HCT116 (cell line): ENCODE data around the gene KCNJ16. TPM values are rescaled to one million over a fixed set of nuclear protein-coding genes. Genes with fewer than 3 reads are reported as not detected.

Experiments
- ATAC-seq: fragments of 200-7000 bp; cut with Tn5 transposase; 2 replicates; pipeline ENCODE4 v1.9.1; 2020; ENCODE audit warnings: mild to moderate bottlenecking, moderate library complexity
- BruUV-seq: library from RNA; stranded (reverse); fragments of 400-500 nt; replicated peaks from 2 replicates; lab custom pipeline; 2021; lab: Mats Ljungman, UMichigan
- CTCF ChIA-PET: fragments of 300-600 bp; sonication (Branson Sonifier 250); formaldehyde crosslinking; loops from one replicate; lab custom pipeline; 2021; ENCODE audit warnings: antibody characterized with exemption; lab: Charles Lee
- POLR2A ChIA-PET: fragments of 300-600, 350-600 bp; sonication (Branson Sonifier 250); formaldehyde crosslinking; loops from one replicate; lab custom pipeline; 2021; ENCODE audit warnings: antibody characterized with exemption; lab: Charles Lee
- RAD21 ChIA-PET, 2 experiments: fragments of 300-600 bp; sonication (Branson Sonifier 250); formaldehyde crosslinking; loops; one replicate each; lab custom pipeline; 2023; ENCODE audit warnings: low total read pairs in 2 of 2; ENCODE audit not compliant: uncharacterized antibody in 2 of 2, unreplicated experiment in 2 of 2, low non-redundant PET in 1 of 2; lab: Charles Lee
- DNase-seq: peaks from one replicate; pipeline ENCODE4 v3.0.0-alpha.2; 2010; ENCODE audit warnings: low read depth, low spot score
- H2AFZ ChIP-seq: fragments of 200-600 bp; shearing (Covaris generic), sonication (generic); 2 replicates; pipeline ENCODE4 v1.6.1; 2017; ENCODE audit warnings: low read depth, mixed run types, mixed read lengths, antibody characterized with exemption, low read length; ENCODE audit not compliant: poor library complexity, severe bottlenecking
- H3K27ac ChIP-seq: 2 replicates; pipeline ENCODE4 v1.5.1; 2012; ENCODE audit warnings: low read depth, low read length
- H3K27me3 ChIP-seq: fragments of 200-600 bp; sonication (generic); 2 replicates; pipeline ENCODE4 v1.6.1; 2016; ENCODE audit warnings: mixed run types, low read length, mixed read lengths; ENCODE audit not compliant: insufficient read depth
- H3K36me3 ChIP-seq, 2 experiments: fragments of 200-500 bp in 1 of 2; fragments of 200-600 bp in 1 of 2; sonication (Bioruptor generic) in 1 of 2; sonication (generic) in 1 of 2; 2 replicates each; pipeline versions ENCODE4 v1.5.1 to v1.6.1; 2014 to 2016; ENCODE audit warnings: low read length in 2 of 2, inconsistent platforms in 1 of 2, mixed read lengths in 1 of 2, mixed run types in 1 of 2; ENCODE audit not compliant: insufficient read depth in 2 of 2, control insufficient read depth in 1 of 2
- H3K4me1 ChIP-seq, 2 experiments: fragments of 200-600 bp in 1 of 2; sonication (generic) in 1 of 2; 2 replicates each; pipeline versions ENCODE4 v1.5.1 to v1.6.1; 2012 to 2017; ENCODE audit warnings: low read length in 2 of 2, inconsistent platforms in 1 of 2, mild to moderate bottlenecking in 1 of 2, mixed read lengths in 1 of 2, mixed run types in 1 of 2, moderate library complexity in 1 of 2; ENCODE audit not compliant: insufficient read depth in 2 of 2, control insufficient read depth in 1 of 2
- H3K4me2 ChIP-seq: fragments of 200-600 bp; sonication (generic); 2 replicates; pipeline ENCODE4 v1.6.1; 2017; ENCODE audit warnings: mixed run types, low read length, mixed read lengths
- H3K4me3 ChIP-seq, 2 experiments: fragments of 200-600 bp in 1 of 2; sonication (generic) in 1 of 2; replicated peaks in 1 of 2; 2 replicates each; pipeline ENCODE4 v1.5.1; 2011 to 2016; ENCODE audit warnings: low read length in 2 of 2, control low read depth in 1 of 2, low read depth in 1 of 2, mild to moderate bottlenecking in 1 of 2, mixed read lengths in 1 of 2, mixed run types in 1 of 2
- H3K79me2 ChIP-seq: fragments of 200-600 bp; sonication (generic); 2 replicates; pipeline ENCODE4 v1.6.1; 2017; ENCODE audit warnings: mild to moderate bottlenecking, mixed run types, low read length, moderate library complexity, mixed read lengths; ENCODE audit not compliant: insufficient read depth
- H3K9ac ChIP-seq: fragments of 200-600 bp; sonication (generic); 2 replicates; pipeline ENCODE4 v1.6.1; 2016; ENCODE audit warnings: low read length, mixed read lengths
- H3K9me2 ChIP-seq: fragments of 200-600 bp; sonication (generic), shearing (Covaris generic); 2 replicates; pipeline ENCODE4 v1.6.1; 2017; ENCODE audit warnings: mixed run types, mild to moderate bottlenecking, moderate library complexity; ENCODE audit not compliant: insufficient read depth
- H3K9me3 ChIP-seq, 2 experiments: fragments of 200-500 bp in 1 of 2; fragments of 200-600 bp in 1 of 2; sonication (Bioruptor generic) in 1 of 2; sonication (generic) in 1 of 2; 2 replicates each; pipeline ENCODE4 v1.6.1; 2014 to 2017; ENCODE audit warnings: low read length in 2 of 2, mixed read lengths in 2 of 2, inconsistent platforms in 1 of 2, low read depth in 1 of 2, mild to moderate bottlenecking in 1 of 2, mixed run types in 1 of 2, moderate library complexity in 1 of 2; ENCODE audit not compliant: control insufficient read depth in 1 of 2, insufficient read depth in 1 of 2
- H4K20me1 ChIP-seq: fragments of 200-600 bp; sonication (generic), shearing (Covaris generic); 2 replicates; pipeline ENCODE4 v1.6.1; 2017; ENCODE audit warnings: mixed run types, mild to moderate bottlenecking, moderate library complexity; ENCODE audit not compliant: insufficient read depth
- ATF3 ChIP-seq: IDR thresholded peaks from 2 replicates; pipeline ENCODE4 v1.6.1; 2012
- CBX3 ChIP-seq: IDR thresholded peaks from 2 replicates; pipeline ENCODE4 v1.6.1; 2012; ENCODE audit warnings: low read depth
- CEBPB ChIP-seq: IDR thresholded peaks from 2 replicates; pipeline ENCODE4 v1.6.1; 2012; ENCODE audit warnings: low read depth
- CTCF ChIP-seq, 3 experiments: fragments of 200-600 bp in 1 of 3; sonication (generic) in 1 of 3; IDR thresholded peaks in 2 of 3; conservative IDR thresholded peaks in 1 of 3; 2 replicates each; pipeline ENCODE4 v1.5.1; 2012 to 2017; ENCODE audit warnings: low read depth in 2 of 3, low read length in 2 of 3, antibody characterized with exemption in 1 of 3, borderline replicate concordance in 1 of 3, control low read depth in 1 of 3, mild to moderate bottlenecking in 1 of 3, mixed read lengths in 1 of 3, mixed run types in 1 of 3, moderate library complexity in 1 of 3; ENCODE audit not compliant: insufficient read depth in 1 of 3
- EGR1 ChIP-seq: IDR thresholded peaks from 2 replicates; pipeline ENCODE4 v1.6.1; 2012; ENCODE audit warnings: low read depth
- ELF1 ChIP-seq: IDR thresholded peaks from 2 replicates; pipeline ENCODE4 v1.6.1; 2012; ENCODE audit warnings: low read depth, borderline replicate concordance
- EZH2phosphoT487 ChIP-seq: fragments of 200-600 bp; IDR thresholded peaks from 2 replicates; pipeline ENCODE4 v1.6.1; 2018; ENCODE audit warnings: antibody characterized with exemption, borderline replicate concordance
- FOSL1 ChIP-seq: IDR thresholded peaks from 2 replicates; pipeline ENCODE4 v1.6.1; 2012; ENCODE audit warnings: low read depth
- JUND ChIP-seq: IDR thresholded peaks from 2 replicates; pipeline ENCODE4 v1.6.1; 2012
- MAX ChIP-seq: IDR thresholded peaks from 2 replicates; pipeline ENCODE4 v1.6.1; 2012
- POLR2AphosphoS5 ChIP-seq: IDR thresholded peaks from 2 replicates; pipeline ENCODE4 v1.6.1; 2011; ENCODE audit warnings: mild to moderate bottlenecking, low read depth, low read length, moderate library complexity
- RAD21 ChIP-seq: IDR thresholded peaks from 2 replicates; pipeline ENCODE4 v1.6.1; 2012; ENCODE audit warnings: low read depth, mild to moderate bottlenecking
- REST ChIP-seq: IDR thresholded peaks from 2 replicates; pipeline ENCODE4 v1.6.1; 2012; ENCODE audit warnings: low read depth
- SIN3A ChIP-seq: IDR thresholded peaks from 2 replicates; pipeline ENCODE4 v1.6.1; 2012; ENCODE audit warnings: low read depth
- SP1 ChIP-seq: IDR thresholded peaks from 2 replicates; pipeline ENCODE4 v1.6.1; 2012; ENCODE audit warnings: low read depth
- YY1 ChIP-seq: IDR thresholded peaks from 2 replicates; pipeline ENCODE4 v1.6.1; 2011; ENCODE audit warnings: low read length, low read depth, moderate library complexity, mild to moderate bottlenecking; ENCODE audit not compliant: insufficient replicate concordance; ENCODE audit errors: extremely low read depth
- ZFX ChIP-seq: fragments of 450-650 bp; IDR thresholded peaks from 2 replicates; pipeline ENCODE4 v1.6.1; 2017
- ZNF274 ChIP-seq: fragments of 200-500 bp; sonication (Bioruptor generic); IDR thresholded peaks from 2 replicates; pipeline ENCODE4 v1.6.1; 2014; ENCODE audit warnings: mild to moderate bottlenecking, low read depth, low read length, inconsistent platforms
- intact Hi-C: fragments of 100-400 bp; cut with micrococcal nuclease; formaldehyde crosslinking; loops from 2 replicates; pipeline ENCODE4 v1.10.0; 2022
- total RNA-seq: library from RNA; stranded (reverse); gene quantifications from one replicate; pipeline ENCODE4 v1.2.1, GENCODE V29; 2021; ENCODE audit not compliant: unreplicated experiment

KCNJ16 gene
- total RNA-seq, 1 experiment from 2014 or later, result not detected

- no peaks in the 10 kb centered on the region for H3K79me2 ChIP-seq
- no peak for DNase-seq
- H3K9ac ChIP-seq, result no peak overlapping the region
- RAD21 ChIA-PET, result no interaction called here
- POLR2A ChIA-PET, result no interaction called here
- H3K9me3 ChIP-seq, result peaks cover 3 to 13% of the 10 kb centered on the region in 2 experiments; a peak in 3 of 4 replicates
- H3K27ac ChIP-seq, result no peak overlapping the region
- intact Hi-C loops, result no loop called here
- H3K27me3 ChIP-seq, result no peaks in the 10 kb centered on the region
- H2AFZ ChIP-seq, result no peak overlapping the region
- CTCF ChIA-PET, result no interaction called here
- no peak for ATAC-seq
- no peaks in the 10 kb centered on the region for H3K9me2 ChIP-seq
- H3K4me1 ChIP-seq, result no peaks in the 10 kb centered on the region
- TF ChIP-seq ZNF274, result no peak
- no peak for TF ChIP-seq CTCF (IDR thresholded peaks at IDR 0.05 in 2 of 3, conservative IDR thresholded peaks at IDR 0.05 in 1 of 3; ENCODE audit: borderline replicate concordance in 1 of 3, insufficient read depth in 1 of 3, low read depth in 2 of 3, low read length in 2 of 3)
- no peak for TF ChIP-seq EZH2phosphoT487
- TF ChIP-seq ATF3, result no peak
- TF ChIP-seq JUND, result no peak
- TF ChIP-seq REST, result no peak
- no peak for TF ChIP-seq FOSL1
- no peak for TF ChIP-seq CBX3
- no peak for TF ChIP-seq YY1
- no peak for TF ChIP-seq EGR1
- no peak for TF ChIP-seq SP1
- TF ChIP-seq RAD21, result no peak
- TF ChIP-seq ZFX, result no peak
- TF ChIP-seq ELF1, result no peak
- no peak for TF ChIP-seq POLR2AphosphoS5
- no peak for TF ChIP-seq SIN3A
- no peak for TF ChIP-seq MAX
- no peak for TF ChIP-seq CEBPB
- TF ChIP-seq, all 23 proteins: peak for 0
- H3K4me3 ChIP-seq, result no peak overlapping the region
- no peaks in the 10 kb centered on the region for H4K20me1 ChIP-seq
- H3K36me3 ChIP-seq, result no peaks in the 10 kb centered on the region
- no peak overlapping the region for H3K4me2 ChIP-seq
- no TSS peak for BruUV-seq
Observed at GRCh38 chr17:70073799-70074198, 1.2 kb upstream of the KCNJ16 start.
